MCF 10A (cell line): ENCODE results near the gene KCNMA1. TPM values are rescaled to one million over a fixed set of nuclear protein-coding genes. Genes with fewer than 3 reads are reported as not detected.

Experiments
- BruUV-seq: library from RNA; stranded (reverse); fragments of 400-500 nt; replicated peaks from 2 replicates; lab custom pipeline; 2021; lab: Mats Ljungman, UMichigan
- CTCF ChIA-PET: fragments of 300-600 bp; sonication (Branson Sonifier 250); formaldehyde crosslinking; extraction: SDS; loops from one replicate; lab custom pipeline; 2021; ENCODE audit warnings: antibody characterized with exemption, inconsistent platforms; lab: Yijun Ruan, JAX
- POLR2A ChIA-PET: fragments of 300-600, 350-650 bp; sonication (Branson Sonifier 250); formaldehyde crosslinking; extraction: SDS; loops from one replicate; lab custom pipeline; 2020; ENCODE audit warnings: antibody characterized with exemption, inconsistent platforms; lab: Yijun Ruan, JAX
- DNase-seq: peaks from one replicate; pipeline ENCODE4 v3.0.0-alpha.2; 2018; ENCODE audit not compliant: unreplicated experiment
- H3K27ac Mint-ChIP-seq: one replicate; pipeline ENCODE4 v1.8.0; 2022; ENCODE audit warnings: mild to moderate bottlenecking, low read depth, mixed read lengths; ENCODE audit not compliant: unreplicated experiment
- H3K27me3 Mint-ChIP-seq: one replicate; pipeline ENCODE4 v1.8.0; 2022; ENCODE audit warnings: mixed read lengths; ENCODE audit not compliant: insufficient read depth, unreplicated experiment
- H3K36me3 Mint-ChIP-seq: one replicate; pipeline ENCODE4 v1.8.0; 2022; ENCODE audit warnings: mild to moderate bottlenecking, moderate library complexity, mixed read lengths; ENCODE audit not compliant: insufficient read depth, unreplicated experiment
- H3K4me1 Mint-ChIP-seq: one replicate; pipeline ENCODE4 v1.8.0; 2022; ENCODE audit warnings: mixed read lengths; ENCODE audit not compliant: insufficient read depth, unreplicated experiment
- H3K4me3 Mint-ChIP-seq: one replicate; pipeline ENCODE4 v1.8.0; 2022; ENCODE audit warnings: mild to moderate bottlenecking, moderate library complexity, mixed read lengths; ENCODE audit not compliant: unreplicated experiment
- H3K9me3 Mint-ChIP-seq: one replicate; pipeline ENCODE4 v1.8.0; 2022; ENCODE audit warnings: mixed read lengths; ENCODE audit not compliant: unreplicated experiment
- CTCF ChIP-seq: fragments of 200-600 bp; IDR thresholded peaks from one replicate; pipeline ENCODE4 v1.8.0; 2022; ENCODE audit warnings: antibody characterized with exemption, mild to moderate bottlenecking; ENCODE audit not compliant: unreplicated experiment
- intact Hi-C: fragments of 100-400 bp; cut with micrococcal nuclease; formaldehyde crosslinking; loops from 2 replicates; pipeline ENCODE4 v1.14.1; 2022
- total RNA-seq: library from RNA; stranded (reverse); gene quantifications from 2 replicates; pipeline ENCODE4 v1.2.3, GENCODE V29; 2022

The KCNMA1 gene
- total RNA-seq, 1 experiment from 2014 or later = 7.5 TPM

DNA sequence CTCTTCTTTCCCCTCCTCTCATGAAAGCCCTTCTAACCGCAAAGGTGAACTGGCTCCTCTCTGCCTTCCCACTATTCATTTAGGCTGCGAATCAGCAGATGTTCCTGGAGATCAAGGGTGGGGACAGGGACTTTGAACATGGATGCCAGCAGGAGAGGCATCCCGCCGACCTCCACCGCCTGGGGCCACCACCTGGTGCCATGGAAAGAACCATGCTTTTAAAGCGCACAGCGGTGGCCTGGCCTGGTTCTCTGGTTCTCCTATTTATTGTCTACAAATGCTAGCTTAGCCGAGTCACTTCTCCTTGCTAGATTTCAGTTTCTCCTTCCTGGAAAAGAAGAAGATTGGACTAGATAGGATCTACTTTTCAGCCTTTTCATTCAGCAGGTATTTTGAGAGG is 43.2 kb upstream of the KCNMA1 start:
- Mint-ChIP-seq H3K4me1 (no peaks in the 10 kb centered on the region), H3K27me3 (no peaks in the 10 kb centered on the region), H3K9me3 (no peaks in the 10 kb centered on the region), H3K4me3 (no peak overlapping the region), H3K36me3 (peaks cover 13% of the 10 kb centered on the region), H3K27ac (no peak overlapping the region)
- no TSS peak for BruUV-seq
- DNase-seq = no peak
- POLR2A ChIA-PET = interaction anchor here (0.6 to 1.2 kb wide), 2 partner anchors 21 to 421 kb away, joined by 3 read pairs; no protein-coding TSS in a partner anchor
- intact Hi-C loops = no loop called here
- CTCF ChIA-PET = interaction anchor here (0.7 kb wide), 1 partner anchor 33 kb away, joined by 3 read pairs; no protein-coding TSS in a partner anchor
- TF ChIP-seq CTCF = no peak

GRCh38 chr10:77680065-77680464 is 42.5 kb upstream of the KCNMA1 start:
- peaks cover 13% of the 10 kb centered on the region for H3K36me3 Mint-ChIP-seq
- DNase-seq = no peak
- intact Hi-C loops = no loop called here
- CTCF ChIA-PET = interaction anchor here (0.7 kb wide), 1 partner anchor 36 kb away, joined by 3 read pairs; no protein-coding TSS in a partner anchor
- POLR2A ChIA-PET = no interaction called here
- no TSS peak for BruUV-seq
- H3K27ac Mint-ChIP-seq = no peak overlapping the region
- H3K27me3 Mint-ChIP-seq = no peaks in the 10 kb centered on the region
- H3K9me3 Mint-ChIP-seq = no peaks in the 10 kb centered on the region
- H3K4me1 Mint-ChIP-seq = no peaks in the 10 kb centered on the region
- TF ChIP-seq CTCF = no peak
- H3K4me3 Mint-ChIP-seq = no peak overlapping the region

GRCh38 chr10:77679217-77679616 is 41.6 kb upstream of the KCNMA1 start:
- Mint-ChIP-seq H3K27me3 (no peaks in the 10 kb centered on the region), H3K4me1 (no peaks in the 10 kb centered on the region), H3K36me3 (peaks cover 7% of the 10 kb centered on the region), H3K4me3 (no peak overlapping the region), H3K27ac (no peak overlapping the region), H3K9me3 (no peaks in the 10 kb centered on the region)
- TF ChIP-seq CTCF = no peak
- ChIA-PET CTCF (no interaction called here), POLR2A (no interaction called here)
- no peak for DNase-seq
- intact Hi-C loops = no loop called here
- BruUV-seq = no TSS peak

DNA sequence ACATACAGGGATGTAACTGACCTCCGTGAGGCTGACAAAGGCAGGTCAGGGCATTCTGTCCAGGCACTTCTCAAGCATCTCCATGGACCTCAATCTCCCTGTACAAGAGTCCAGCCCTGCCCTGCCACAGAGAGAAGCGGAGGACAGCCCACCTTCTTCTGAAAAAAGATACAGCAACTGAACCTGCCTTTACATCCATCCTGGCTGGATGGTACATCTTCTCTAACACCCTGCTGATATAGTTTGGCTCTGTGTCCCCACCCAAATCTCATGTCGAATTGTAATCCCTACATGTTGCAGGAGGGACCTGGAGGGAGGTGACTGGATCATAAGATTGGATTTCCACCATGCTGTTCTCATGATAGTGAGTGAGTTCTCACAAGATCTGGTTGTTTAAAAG is 40.5 kb upstream of the KCNMA1 start:
- Mint-ChIP-seq H3K9me3 (no peaks in the 10 kb centered on the region), H3K36me3 (peaks cover 7% of the 10 kb centered on the region), H3K4me3 (no peak overlapping the region), H3K4me1 (peaks cover 4% of the 10 kb centered on the region), H3K27me3 (no peaks in the 10 kb centered on the region), H3K27ac (no peak overlapping the region)
- intact Hi-C loops = no loop called here
- no TSS peak for BruUV-seq
- DNase-seq = no peak
- POLR2A ChIA-PET = no interaction called here
- no peak for TF ChIP-seq CTCF
- CTCF ChIA-PET = no interaction called here
